K562 (cell line): ENCODE results near the gene EFHD2.

Experiments used
- ATF2 ChIP-seq: sonication (generic); formaldehyde crosslinking; IDR thresholded peaks from 2 replicates; pipeline ENCODE4 v1.8.1; 2022; ENCODE audit warnings: missing genetic modification reagents
- CTCF ChIP-seq, 3 experiments: IDR thresholded peaks in 2 of 3; conservative IDR thresholded peaks in 1 of 3; 2 replicates each; pipeline ENCODE4 v1.5.1; 2011 to 2012; ENCODE audit warnings: low read length in 3 of 3, mild to moderate bottlenecking in 3 of 3, control low read depth in 2 of 3, improper control_type of control experiment in 1 of 3, inconsistent platforms in 1 of 3, low read depth in 1 of 3, mixed read lengths in 1 of 3, moderate library complexity in 1 of 3; ENCODE audit not compliant: insufficient read depth in 2 of 3
- EP300 ChIP-seq: IDR thresholded peaks from 2 replicates; pipeline ENCODE4 v1.6.1; 2012; ENCODE audit warnings: low read length, improper control_type of control experiment
- HIVEP1 ChIP-seq: fragments of 250-450 bp; sonication (Bioruptor Pico); IDR thresholded peaks from 2 replicates; pipeline ENCODE4 v1.4.0; 2020; ENCODE audit warnings: mild to moderate bottlenecking
- RBM34 ChIP-seq: fragments of 200-400 bp; formaldehyde crosslinking; IDR thresholded peaks from 2 replicates; pipeline ENCODE4 v1.6.1; 2018; ENCODE audit warnings: low read length, borderline replicate concordance; ENCODE audit not compliant: insufficient read depth
- RFX5 ChIP-seq: IDR thresholded peaks from 2 replicates; pipeline ENCODE4 v1.6.1; 2011; ENCODE audit warnings: low read depth, mild to moderate bottlenecking, improper control_type of control experiment, low read length
- SPI1 ChIP-seq: IDR thresholded peaks from 2 replicates; pipeline ENCODE4 v1.6.1; 2011; ENCODE audit warnings: low read depth, low read length, control low read depth, borderline replicate concordance
- SRSF3 ChIP-seq: fragments of 200-400 bp; formaldehyde crosslinking; IDR thresholded peaks from 2 replicates; pipeline ENCODE4 v1.6.1; 2016; ENCODE audit warnings: mild to moderate bottlenecking, low read length, moderate library complexity; ENCODE audit not compliant: insufficient read depth
- ZC3H4 ChIP-seq: sonication (generic); formaldehyde crosslinking; IDR thresholded peaks from 2 replicates; pipeline ENCODE4 v1.9.0; 2021; ENCODE audit warnings: missing genetic modification reagents, borderline replicate concordance
- ZFP36 ChIP-seq: fragments of 150-350 bp; IDR thresholded peaks from 2 replicates; pipeline ENCODE4 v1.6.1; 2018; ENCODE audit warnings: low read length, low read depth; ENCODE audit not compliant: partially characterized antibody
- ZNF239 ChIP-seq: fragments of 250-450 bp; sonication (Bioruptor Pico); IDR thresholded peaks from 2 replicates; pipeline ENCODE4 v1.4.0; 2020; ENCODE audit warnings: mild to moderate bottlenecking

- TF ChIP-seq ZC3H4 (no peak), ZNF239 (CRISPR knock-in tag) (no peak), RBM34 (no peak), CTCF (IDR thresholded peaks at IDR 0.05 in 2 of 3, conservative IDR thresholded peaks at IDR 0.05 in 1 of 3; ENCODE audit: insufficient read depth in 2 of 3, low read depth in 1 of 3, low read length in 3 of 3) (no peak), EP300 (no peak), HIVEP1 (no peak), SPI1 (no peak), RFX5 (no peak), ZFP36 (no peak), SRSF3 (no peak), ATF2 (no peak)
Observed at GRCh38 chr1:15442119-15442518, 32.4 kb downstream of the EFHD2 start.
